Thoracic aorta (tissue), 2 donors: ENCODE measurements around the gene SKAP2. TPM values are rescaled to one million over a fixed set of nuclear protein-coding genes. Genes with fewer than 3 reads are reported as not detected.

ENCODE experiments used
- ATAC-seq: fragments of 150-250 bp; one replicate; pipeline ENCODE4 v1.8.0; 2017; ENCODE audit warnings: low read depth; ENCODE audit not compliant: insufficient number of reproducible peaks, low FRiP score
- DNase-seq: peaks from one replicate; pipeline ENCODE4 v3.0.0-alpha.2; 2020; ENCODE audit warnings: low spot score
- H3K27ac ChIP-seq, 2 donors: fragments of 200-600 bp; sonication (generic); 1 replicate in 1 of 2; 2 replicates in 1 of 2; pipeline ENCODE4 v1.5.1; 2016; ENCODE audit warnings: mild to moderate bottlenecking in 2 of 2, moderate library complexity in 2 of 2
- H3K27me3 ChIP-seq: fragments of 200-600 bp; sonication (generic); replicated peaks from 2 replicates; pipeline ENCODE4 v1.6.0; 2016; ENCODE audit warnings: mild to moderate bottlenecking; ENCODE audit not compliant: insufficient read depth
- H3K36me3 ChIP-seq: fragments of 200-600 bp; sonication (generic); one replicate; pipeline ENCODE4 v1.5.1; 2016
- H3K4me1 ChIP-seq, 2 donors: fragments of 200-600 bp; sonication (generic); 1 replicate in 1 of 2; 2 replicates in 1 of 2; pipeline versions ENCODE4 v1.5.1 to v1.6.0; 2016; ENCODE audit warnings: low read depth in 2 of 2, mild to moderate bottlenecking in 1 of 2; ENCODE audit not compliant: control insufficient read depth in 1 of 2
- H3K4me3 ChIP-seq: fragments of 200-600 bp; sonication (generic); 2 replicates; pipeline ENCODE4 v1.5.1; 2016; ENCODE audit warnings: mild to moderate bottlenecking
- H3K9me3 ChIP-seq: fragments of 200-600 bp; sonication (generic); 2 replicates; pipeline ENCODE4 v1.5.1; 2016
- CTCF ChIP-seq: fragments of 200-600 bp; sonication (generic); IDR thresholded peaks from one replicate; pipeline ENCODE4 v1.5.1; 2019; ENCODE audit warnings: antibody characterized with exemption
- total RNA-seq, 2 donors: library from RNA; depleted of rRNA; stranded (reverse); fragments of >200 nt; gene quantifications; one replicate each; pipeline versions ENCODE4 v1.1.0 to v1.2.3, GENCODE V29; 2016

The SKAP2 gene
- total RNA-seq, 2 donors from 2014 or later, result 16.6 to 29.0 TPM

- DNase-seq (no peak), ATAC-seq (no peak)
- no peak overlapping the region for H3K27ac ChIP-seq
Measured at GRCh38 chr7:26646336-26647048, 217.9 kb downstream of the SKAP2 start.

GRCh38 chr7:26645121-26645520 lies 219.3 kb downstream of the SKAP2 start:
- Histone ChIP-seq H3K4me1 (no peaks in the 10 kb centered on the region), H3K27ac (no peak overlapping the region)
- no peak for TF ChIP-seq CTCF

More at GRCh38 chr7:26646336-26647048, 217.9 kb downstream of the SKAP2 start:
- Histone ChIP-seq H3K4me3 (no peak overlapping the region), H3K9me3 (no peaks in the 10 kb centered on the region), H3K27me3 (no peaks in the 10 kb centered on the region), H3K36me3 (no peaks in the 10 kb centered on the region), H3K4me1 (no peaks in the 10 kb centered on the region)
- no peak for TF ChIP-seq CTCF

GRCh38 chr7:26642416-26642815 lies 222.0 kb downstream of the SKAP2 start:
- no peaks in the 10 kb centered on the region for H3K4me1 ChIP-seq
- no peaks in the 10 kb centered on the region for H3K36me3 ChIP-seq
- no peak for DNase-seq
- no peak for ATAC-seq
- no peaks in the 10 kb centered on the region for H3K27me3 ChIP-seq
- no peaks in the 10 kb centered on the region for H3K9me3 ChIP-seq
- TF ChIP-seq CTCF, result no peak
- H3K4me3 ChIP-seq, result no peak overlapping the region
- no peak overlapping the region for H3K27ac ChIP-seq

More at GRCh38 chr7:26645121-26645520, 219.3 kb downstream of the SKAP2 start:
- ATAC-seq (no peak), DNase-seq (no peak)
- no peaks in the 10 kb centered on the region for H3K9me3 ChIP-seq
- H3K36me3 ChIP-seq, result no peaks in the 10 kb centered on the region
- no peak overlapping the region for H3K4me3 ChIP-seq
- H3K27me3 ChIP-seq, result no peaks in the 10 kb centered on the region

GRCh38 chr7:26639695-26640094 lies 224.7 kb downstream of the SKAP2 start:
- DNase-seq (no peak), ATAC-seq (no peak)
- Histone ChIP-seq H3K36me3 (no peaks in the 10 kb centered on the region), H3K4me1 (no peaks in the 10 kb centered on the region), H3K4me3 (no peak overlapping the region), H3K27ac (no peak overlapping the region), H3K9me3 (no peaks in the 10 kb centered on the region), H3K27me3 (no peaks in the 10 kb centered on the region)
- TF ChIP-seq CTCF, result no peak

GRCh38 chr7:26639111-26639510 lies 225.3 kb downstream of the SKAP2 start:
- H3K4me3 ChIP-seq, result no peak overlapping the region
- H3K27me3 ChIP-seq, result no peaks in the 10 kb centered on the region
- H3K27ac ChIP-seq, result no peak overlapping the region
- H3K9me3 ChIP-seq, result no peaks in the 10 kb centered on the region
- no peak for ATAC-seq
- no peak for DNase-seq
- no peaks in the 10 kb centered on the region for H3K4me1 ChIP-seq
- TF ChIP-seq CTCF, result no peak
- H3K36me3 ChIP-seq, result no peaks in the 10 kb centered on the region
